ENCODE results near the gene FAM219B.
A peak's percentile ranks its signal among the peaks of the same experiment; 100 is the strongest.

FAM219B gene

DNA sequence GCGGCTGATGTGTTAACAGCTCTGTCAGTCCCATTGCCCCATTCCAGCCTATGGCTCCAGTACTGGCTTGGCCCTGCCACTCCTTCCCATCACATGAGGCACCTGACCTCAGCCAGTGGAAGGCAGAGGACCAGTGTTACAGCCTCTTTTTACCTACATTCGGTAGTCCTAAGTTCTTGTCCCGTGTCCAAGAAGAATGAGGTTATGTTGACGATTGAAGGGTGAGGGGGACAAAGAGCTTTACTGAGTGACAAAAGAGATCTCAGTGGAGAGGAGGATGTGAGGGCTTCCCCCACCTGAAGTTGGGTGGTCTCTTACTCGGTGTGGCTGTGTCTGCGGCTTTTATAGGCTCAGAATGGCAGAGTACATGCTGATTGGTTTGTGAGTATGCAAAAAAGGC, 24.1 kb downstream of the FAM219B start:
- TF ChIP-seq, protein P1, sequence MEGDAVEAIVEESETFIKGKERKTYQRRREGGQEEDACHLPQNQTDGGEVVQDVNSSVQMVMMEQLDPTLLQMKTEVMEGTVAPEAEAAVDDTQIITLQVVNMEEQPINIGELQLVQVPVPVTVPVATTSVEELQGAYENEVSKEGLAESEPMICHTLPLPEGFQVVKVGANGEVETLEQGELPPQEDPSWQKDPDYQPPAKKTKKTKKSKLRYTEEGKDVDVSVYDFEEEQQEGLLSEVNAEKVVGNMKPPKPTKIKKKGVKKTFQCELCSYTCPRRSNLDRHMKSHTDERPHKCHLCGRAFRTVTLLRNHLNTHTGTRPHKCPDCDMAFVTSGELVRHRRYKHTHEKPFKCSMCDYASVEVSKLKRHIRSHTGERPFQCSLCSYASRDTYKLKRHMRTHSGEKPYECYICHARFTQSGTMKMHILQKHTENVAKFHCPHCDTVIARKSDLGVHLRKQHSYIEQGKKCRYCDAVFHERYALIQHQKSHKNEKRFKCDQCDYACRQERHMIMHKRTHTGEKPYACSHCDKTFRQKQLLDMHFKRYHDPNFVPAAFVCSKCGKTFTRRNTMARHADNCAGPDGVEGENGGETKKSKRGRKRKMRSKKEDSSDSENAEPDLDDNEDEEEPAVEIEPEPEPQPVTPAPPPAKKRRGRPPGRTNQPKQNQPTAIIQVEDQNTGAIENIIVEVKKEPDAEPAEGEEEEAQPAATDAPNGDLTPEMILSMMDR (IDR thresholded peaks at IDR 0.05; ENCODE audit: low read depth, low read length) = no peak
- no peak for DNase-seq (ENCODE audit: low read depth in 2 of 2)
- H3K4me3 ChIP-seq (replicated peaks in 1 of 2; ENCODE audit: low read depth in 2 of 2, low read length in 2 of 2) = no peak overlapping the region

DNA sequence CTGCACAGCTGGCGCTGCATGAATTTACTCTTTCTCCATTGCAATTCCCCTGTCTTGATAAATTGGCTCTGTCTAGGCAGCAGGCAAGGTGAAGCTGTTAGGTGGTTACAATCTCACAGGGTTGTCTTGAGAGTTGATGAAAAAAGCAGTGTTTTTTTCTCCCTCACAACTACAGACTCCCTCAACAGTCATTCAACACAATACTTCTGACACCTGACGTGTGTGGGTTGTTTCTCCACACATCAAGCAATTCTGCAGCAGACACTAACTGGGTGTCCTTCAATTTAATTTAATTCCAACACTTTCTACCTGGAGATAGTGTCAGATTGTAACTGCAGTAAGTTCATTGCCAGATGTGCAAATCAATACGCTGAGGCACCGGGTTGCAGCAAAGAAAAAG, 28.4 kb downstream of the FAM219B start:
- TF ChIP-seq, protein P1 (IDR thresholded peaks at IDR 0.05; ENCODE audit: low read depth, low read length) = no peak
- DNase-seq (ENCODE audit: low read depth in 2 of 2) = no peak
- no peak overlapping the region for H3K4me3 ChIP-seq (replicated peaks in 1 of 2; ENCODE audit: low read depth in 2 of 2, low read length in 2 of 2)

DNA sequence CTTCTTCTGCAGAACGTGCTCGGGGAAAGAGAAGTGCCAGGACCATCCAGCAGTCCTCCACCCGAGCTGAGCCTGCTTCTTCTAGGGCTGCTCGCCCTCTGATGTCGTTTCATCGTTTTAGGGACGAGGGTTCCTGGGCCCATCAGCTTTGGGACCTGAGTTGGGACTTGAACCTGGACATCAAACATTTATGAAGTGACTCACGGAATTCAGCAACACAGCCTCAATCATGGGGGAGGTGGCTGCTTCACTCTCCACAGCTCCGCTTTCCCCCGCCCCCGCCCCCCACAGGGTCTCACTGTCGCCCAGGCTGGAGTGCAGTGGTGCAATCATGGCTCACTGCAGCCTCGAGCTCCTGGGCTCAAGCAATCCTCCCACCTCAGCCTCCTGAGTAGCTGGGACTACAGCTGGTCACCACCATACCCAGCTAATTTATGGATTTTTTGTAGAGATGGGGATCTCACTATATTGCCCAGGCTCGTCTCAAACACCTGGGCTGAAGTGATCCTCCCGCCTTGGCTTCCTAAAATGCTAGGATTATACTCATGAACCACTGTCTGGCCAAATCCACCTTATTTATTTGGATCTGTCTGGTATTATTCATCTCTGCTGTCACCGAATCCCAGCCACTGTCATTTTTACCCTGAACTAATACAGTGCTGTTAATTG, 32.8 kb downstream of the FAM219B start:
- H3K4me3 ChIP-seq (replicated peaks in 1 of 2; ENCODE audit: low read depth in 2 of 2, low read length in 2 of 2) = peak overlapping the region; percentile 76 to 86
- TF ChIP-seq, protein P1 (IDR thresholded peaks at IDR 0.05; ENCODE audit: low read depth, low read length) = no peak
- DNase-seq (ENCODE audit: low read depth in 2 of 2) = peak in 1 of 2 donors; percentile 19

DNA sequence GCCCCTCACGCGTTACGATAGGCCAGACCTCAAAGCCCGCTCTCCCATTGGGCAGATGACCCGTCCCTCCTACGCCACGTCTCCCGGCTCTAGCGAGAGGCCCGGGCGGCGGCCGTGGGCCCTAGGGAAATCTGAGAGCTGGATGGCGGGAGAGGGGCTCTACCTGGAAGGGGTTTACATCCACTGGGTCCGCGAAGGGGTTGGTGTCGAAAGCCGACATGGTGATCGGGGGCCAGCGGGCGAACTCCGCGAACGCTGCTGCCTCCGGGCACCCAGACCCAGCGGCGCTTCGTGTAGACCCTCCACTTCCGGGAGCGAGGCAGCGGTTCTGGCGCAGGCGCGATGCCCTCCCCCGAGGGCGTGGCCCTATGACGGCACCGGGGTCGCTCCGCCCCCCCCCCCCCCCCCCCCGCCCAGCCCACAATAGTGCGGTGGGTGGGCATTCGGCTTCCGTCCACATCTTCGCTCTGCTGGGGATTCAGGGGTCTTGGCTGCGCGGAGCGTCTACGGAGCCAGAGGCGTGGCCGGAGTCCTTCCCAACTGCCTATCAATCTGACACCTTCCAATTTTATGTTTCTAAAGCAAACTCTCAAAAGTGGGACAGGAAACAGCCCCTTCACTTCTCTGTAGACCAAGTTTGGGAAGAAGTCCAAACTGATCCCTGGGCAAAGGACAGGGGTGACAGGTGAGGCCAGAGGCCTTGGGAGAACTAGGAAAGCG, 33.5 kb downstream of the FAM219B start, which contains the start of gene SCAMP2:
Gene SCAMP2 (minus strand): TSS at position 330 of the 720 bp plus-strand sequence. CDS start 110 bp downstream, at position 220.
- peak; percentile 96 to 97 for DNase-seq (ENCODE audit: low read depth in 2 of 2)
- TF ChIP-seq, protein P1 (IDR thresholded peaks at IDR 0.05; ENCODE audit: low read depth, low read length) = no peak
- H3K4me3 ChIP-seq (replicated peaks in 1 of 2; ENCODE audit: low read depth in 2 of 2, low read length in 2 of 2) = peak within 1 kb of the TSS; percentile 76 to 86

DNA sequence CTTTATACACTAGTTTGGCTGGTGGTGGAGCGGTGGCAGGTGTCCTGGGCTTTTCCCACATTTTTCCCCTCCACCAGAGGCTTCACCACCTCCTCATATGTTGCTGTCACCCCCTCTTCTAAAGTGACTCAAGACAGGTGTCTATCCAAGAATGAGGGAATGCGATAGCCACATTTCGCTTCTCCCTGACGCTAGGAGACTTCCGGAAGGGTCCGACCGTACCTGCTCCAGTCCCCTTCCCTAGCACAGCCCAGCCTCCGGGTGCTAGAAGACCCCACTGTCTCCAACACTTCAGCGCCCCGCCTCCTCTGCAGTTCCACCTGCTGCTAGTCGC, 34.0 kb downstream of the FAM219B start:
- no peak for DNase-seq (ENCODE audit: low read depth in 2 of 2)
- TF ChIP-seq, protein P1 (IDR thresholded peaks at IDR 0.05; ENCODE audit: low read depth, low read length) = no peak
- H3K4me3 ChIP-seq (replicated peaks in 1 of 2; ENCODE audit: low read depth in 2 of 2, low read length in 2 of 2) = peak overlapping the region; percentile 76 to 86

DNA sequence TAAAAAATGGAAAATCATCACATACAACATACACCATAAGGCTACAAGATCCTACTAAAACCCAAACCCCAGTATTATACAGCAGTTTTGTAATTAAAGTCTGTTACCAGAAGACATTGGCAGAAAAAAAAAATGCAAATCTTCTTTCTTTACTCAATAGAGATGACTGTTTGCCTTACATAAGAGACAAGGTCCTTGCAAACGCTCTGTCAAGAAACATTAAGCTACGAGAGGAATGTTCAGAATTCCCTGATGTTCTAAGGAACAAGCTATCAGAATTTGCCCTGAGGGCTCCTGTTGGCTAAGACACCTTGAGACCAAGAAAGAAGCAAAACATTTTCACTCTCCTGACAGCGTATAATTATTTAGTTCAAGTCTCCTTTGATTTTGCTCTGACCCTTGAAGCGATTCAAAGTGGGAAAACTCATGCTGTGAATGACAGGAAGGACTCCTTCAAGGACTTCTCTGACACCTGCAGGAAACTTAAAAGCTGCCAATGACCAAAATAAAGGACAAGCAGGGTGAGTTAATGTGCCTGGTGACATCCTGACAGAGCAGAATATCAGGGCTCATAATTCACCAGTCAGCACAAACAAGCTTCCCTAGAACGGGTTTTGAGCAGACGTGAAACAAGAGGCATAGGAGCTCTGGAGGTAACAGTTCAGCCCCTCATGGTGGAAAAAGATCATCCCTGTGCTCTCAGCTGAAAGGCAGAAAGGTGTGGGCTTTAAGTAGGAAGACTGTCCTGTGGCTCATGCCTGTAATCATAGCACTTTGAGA, 36.0 kb downstream of the FAM219B start:
- TF ChIP-seq, protein P1 (IDR thresholded peaks at IDR 0.05; ENCODE audit: low read depth, low read length) = no peak
- no peak for DNase-seq (ENCODE audit: low read depth in 2 of 2)
- no peak overlapping the region for H3K4me3 ChIP-seq (replicated peaks in 1 of 2; ENCODE audit: low read depth in 2 of 2, low read length in 2 of 2)
